Astrocyte of the spinal cord (primary cell): Measurements from ENCODE around the gene TAS1R2.

ENCODE experiments used
- DNase-seq: peaks from one replicate; pipeline ENCODE4 v3.0.0; 2011; ENCODE audit warnings: low read depth, low spot score
- H3K4me3 ChIP-seq: 2 replicates; pipeline ENCODE4 v1.5.1; 2011; ENCODE audit warnings: low read depth, mild to moderate bottlenecking, low read length, moderate library complexity
- CTCF ChIP-seq: IDR thresholded peaks from 2 replicates; pipeline ENCODE4 v1.5.1; 2012; ENCODE audit warnings: low read depth, mild to moderate bottlenecking, low read length, inconsistent platforms
- in situ Hi-C: cut with HindIII; loops from 2 replicates; pipeline ENCODE4 v1.10.0; 2017; ENCODE audit warnings: low sequenced_read_pairs

TAS1R2 gene

GRCh38 chr1:18798946-18799345, 60.5 kb downstream of the TAS1R2 start:
- no peak for TF ChIP-seq CTCF
- in situ Hi-C loops: no loop called here
- no peak for DNase-seq
- H3K4me3 ChIP-seq: no peak overlapping the region

GRCh38 chr1:18798533-18798932, 60.9 kb downstream of the TAS1R2 start:
- in situ Hi-C loops: no loop called here
- no peak overlapping the region for H3K4me3 ChIP-seq
- no peak for DNase-seq
- no peak for TF ChIP-seq CTCF

GRCh38 chr1:18796950-18797349, 62.5 kb downstream of the TAS1R2 start:
- TF ChIP-seq CTCF: no peak
- H3K4me3 ChIP-seq: no peak overlapping the region
- in situ Hi-C loops: no loop called here
- DNase-seq: no peak

GRCh38 chr1:18795002-18795689, 64.3 kb downstream of the TAS1R2 start:
- no peak overlapping the region for H3K4me3 ChIP-seq
- in situ Hi-C loops: no loop called here
- TF ChIP-seq CTCF: no peak
- DNase-seq: no peak

- DNase-seq: no peak
- in situ Hi-C loops: no loop called here
- no peak overlapping the region for H3K4me3 ChIP-seq
- no peak for TF ChIP-seq CTCF
These were observed 64.9 kb downstream of the TAS1R2 start for GRCh38 chr1:18794561-18794960.

GRCh38 chr1:18794051-18794450, 65.4 kb downstream of the TAS1R2 start:
- TF ChIP-seq CTCF: no peak
- DNase-seq: no peak
- in situ Hi-C loops: no loop called here
- H3K4me3 ChIP-seq: no peak overlapping the region
